HEK293T (cell line): ENCODE measurements around the gene KCND2.

Source experiments
- CTCF ChIA-PET: fragments of 350-600 bp; formaldehyde crosslinking; extraction: SDS; loops from one replicate; lab custom pipeline; 2021; ENCODE audit warnings: antibody characterized with exemption, inconsistent platforms; lab: Yijun Ruan, JAX
- POLR2A ChIA-PET: fragments of 350-600 bp; formaldehyde crosslinking; extraction: SDS; loops from one replicate; lab custom pipeline; 2020; ENCODE audit warnings: antibody characterized with exemption, inconsistent platforms; lab: Yijun Ruan, JAX
- DNase-seq: peaks from one replicate; pipeline ENCODE4 v3.0.0; 2012; ENCODE audit warnings: mixed read lengths; ENCODE audit errors: extremely low spot score
- ARNT ChIP-seq: fragments of 450-650 bp; IDR thresholded peaks from 2 replicates; pipeline ENCODE4 v1.6.1; 2017; ENCODE audit warnings: mild to moderate bottlenecking
- BHLHE40 ChIP-seq: fragments of 450-650 bp; IDR thresholded peaks from 2 replicates; pipeline ENCODE4 v1.6.1; 2016; ENCODE audit warnings: mild to moderate bottlenecking, moderate library complexity, borderline replicate concordance
- CTBP1 ChIP-seq: fragments of 450-650 bp; IDR thresholded peaks from 2 replicates; pipeline ENCODE4 v1.6.1; 2016; ENCODE audit warnings: borderline replicate concordance
- ELF4 ChIP-seq: fragments of 450-650 bp; IDR thresholded peaks from 2 replicates; pipeline ENCODE4 v1.6.1; 2017; ENCODE audit warnings: antibody characterized with exemption
- FOXA1 ChIP-seq: fragments of 450-650 bp; IDR thresholded peaks from 2 replicates; pipeline ENCODE4 v1.6.1; 2016; ENCODE audit warnings: mild to moderate bottlenecking
- FOXK2 ChIP-seq: fragments of 450-650 bp; IDR thresholded peaks from 2 replicates; pipeline ENCODE4 v1.6.1; 2016; ENCODE audit warnings: mild to moderate bottlenecking
- FOXM1 ChIP-seq: fragments of 450-650 bp; IDR thresholded peaks from 2 replicates; pipeline ENCODE4 v1.6.1; 2017; ENCODE audit warnings: mild to moderate bottlenecking, borderline replicate concordance
- HDGF ChIP-seq: fragments of 450-650 bp; IDR thresholded peaks from 2 replicates; pipeline ENCODE4 v1.6.1; 2017; ENCODE audit warnings: antibody characterized with exemption, borderline replicate concordance
- L3MBTL2 ChIP-seq: fragments of 450-650 bp; conservative IDR thresholded peaks from 2 replicates; pipeline ENCODE4 v1.6.1; 2016; ENCODE audit warnings: mild to moderate bottlenecking
- LEF1 ChIP-seq: fragments of 450-650 bp; IDR thresholded peaks from 2 replicates; pipeline ENCODE4 v1.6.1; 2017; ENCODE audit warnings: mild to moderate bottlenecking, borderline replicate concordance
- NFRKB ChIP-seq: fragments of 450-650 bp; IDR thresholded peaks from 2 replicates; pipeline ENCODE4 v1.6.1; 2016; ENCODE audit warnings: mild to moderate bottlenecking, moderate library complexity
- SP1 ChIP-seq: fragments of 450-650 bp; IDR thresholded peaks from 2 replicates; pipeline ENCODE4 v1.6.1; 2017
- SUZ12 ChIP-seq: fragments of 450-650 bp; IDR thresholded peaks from 2 replicates; pipeline ENCODE4 v1.6.1; 2016; ENCODE audit warnings: mild to moderate bottlenecking
- TARDBP ChIP-seq: fragments of 450-650 bp; IDR thresholded peaks from 2 replicates; pipeline ENCODE4 v1.6.1; 2016
- ZNF384 ChIP-seq: fragments of 450-650 bp; IDR thresholded peaks from 2 replicates; pipeline ENCODE4 v1.6.1; 2016
- TF ChIP-seq, protein P1 (sequence below): fragments of 450-650 bp; IDR thresholded peaks from 2 replicates; pipeline ENCODE4 v1.6.1; 2016

KCND2 gene

DNA sequence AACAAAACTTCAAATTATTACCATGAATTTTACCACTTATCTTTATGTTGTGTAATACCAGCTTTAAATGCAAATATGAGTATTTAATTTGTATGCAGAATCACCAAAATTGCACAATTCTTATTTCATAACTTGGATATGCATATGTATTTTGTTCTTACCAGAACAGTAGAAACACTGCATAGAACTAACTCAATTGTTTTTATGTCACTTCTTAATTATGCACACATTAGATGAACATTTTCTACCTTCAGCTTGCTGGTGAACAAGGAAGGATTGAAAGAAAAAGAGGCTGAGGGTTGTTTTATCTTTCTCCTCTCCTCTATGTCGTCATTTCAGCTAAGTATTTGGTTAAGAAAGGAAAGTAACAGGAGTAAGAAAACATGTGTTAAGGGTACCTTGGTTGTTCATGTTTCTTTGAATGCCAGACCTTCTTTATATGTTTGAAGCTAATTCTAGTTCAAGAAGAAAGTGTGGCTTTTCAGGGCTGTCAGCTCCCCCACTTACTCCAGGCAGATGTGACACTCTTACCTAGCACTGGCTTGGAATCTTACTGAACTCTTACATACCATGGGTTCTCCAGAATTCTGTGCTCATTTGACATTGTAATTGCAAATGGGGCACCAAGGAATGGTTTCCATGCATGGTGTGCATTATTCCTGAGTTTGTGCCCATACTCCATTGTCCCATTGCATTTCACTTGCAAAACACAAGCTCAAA is 436.4 kb downstream of the KCND2 start:
- ChIA-PET POLR2A (interaction anchor here (1.4 kb wide), 1 partner anchor 241 kb away, joined by 4 read pairs; the partner anchor contains the start of gene ING3), CTCF (no interaction called here)
- no peak for DNase-seq
- TF ChIP-seq BHLHE40 (no peak), TARDBP (no peak), FOXA1 (no peak), ZNF384 (no peak), ELF4 (no peak), L3MBTL2 (no peak), CTBP1 (no peak), FOXK2 (no peak)
- TF ChIP-seq, protein P1, sequence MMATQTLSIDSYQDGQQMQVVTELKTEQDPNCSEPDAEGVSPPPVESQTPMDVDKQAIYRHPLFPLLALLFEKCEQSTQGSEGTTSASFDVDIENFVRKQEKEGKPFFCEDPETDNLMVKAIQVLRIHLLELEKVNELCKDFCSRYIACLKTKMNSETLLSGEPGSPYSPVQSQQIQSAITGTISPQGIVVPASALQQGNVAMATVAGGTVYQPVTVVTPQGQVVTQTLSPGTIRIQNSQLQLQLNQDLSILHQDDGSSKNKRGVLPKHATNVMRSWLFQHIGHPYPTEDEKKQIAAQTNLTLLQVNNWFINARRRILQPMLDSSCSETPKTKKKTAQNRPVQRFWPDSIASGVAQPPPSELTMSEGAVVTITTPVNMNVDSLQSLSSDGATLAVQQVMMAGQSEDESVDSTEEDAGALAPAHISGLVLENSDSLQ, result no peak

DNA sequence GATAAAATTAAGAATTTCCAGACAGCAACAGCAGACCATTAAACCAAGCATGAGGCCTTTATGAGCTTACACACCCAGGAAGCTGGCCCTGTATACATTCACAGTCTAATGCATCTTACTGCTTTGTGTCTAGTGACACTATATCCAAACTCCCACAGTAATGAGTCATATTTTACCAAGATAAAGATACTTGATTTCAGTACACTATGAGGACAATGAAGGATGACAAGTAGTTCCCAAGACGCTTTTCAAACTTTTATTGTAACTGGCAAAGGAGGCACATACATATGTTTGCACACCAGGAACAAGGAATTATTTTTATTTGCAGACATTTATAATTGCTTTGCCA is 437.0 kb downstream of the KCND2 start:
- TF ChIP-seq FOXK2, result no peak
- no peak for TF ChIP-seq BHLHE40
- TF ChIP-seq SP1, result no peak
- no peak for TF ChIP-seq LEF1
- TF ChIP-seq TARDBP, result no peak
- TF ChIP-seq, protein P1, result no peak
- no peak for TF ChIP-seq FOXM1
- no peak for TF ChIP-seq L3MBTL2
- no peak for TF ChIP-seq ELF4
- TF ChIP-seq ARNT, result no peak
- ChIA-PET CTCF (no interaction called here), POLR2A (interaction anchor here (1.4 kb wide), 1 partner anchor 241 kb away, joined by 4 read pairs; the partner anchor contains the start of gene ING3)
- no peak for DNase-seq

DNA sequence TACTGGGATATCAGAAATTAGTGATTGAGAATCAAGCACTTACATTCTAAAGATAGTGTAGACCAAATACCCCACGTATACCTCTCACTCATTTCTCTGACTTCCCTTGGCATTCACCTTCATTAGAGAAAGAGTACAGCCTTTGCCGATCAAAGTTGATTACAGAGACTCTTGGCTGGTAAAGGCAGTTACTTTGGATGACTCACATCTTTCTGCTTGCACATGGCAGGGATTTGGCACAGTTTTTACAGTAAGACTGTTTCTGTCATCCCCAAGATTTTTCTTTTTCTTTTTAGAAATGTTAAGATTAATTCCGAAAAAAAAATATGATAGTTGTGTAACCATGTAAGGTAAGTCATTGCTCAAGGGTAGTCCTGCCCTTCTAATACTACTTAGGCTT is 442.0 kb downstream of the KCND2 start:
- DNase-seq, result no peak
- TF ChIP-seq, protein P1, result no peak
- no peak for TF ChIP-seq ELF4
- TF ChIP-seq SUZ12, result no peak
- TF ChIP-seq NFRKB, result no peak
- no peak for TF ChIP-seq FOXA1
- TF ChIP-seq CTBP1, result no peak
- no peak for TF ChIP-seq BHLHE40
- TF ChIP-seq FOXM1, result no peak
- no peak for TF ChIP-seq ARNT
- no peak for TF ChIP-seq LEF1
- TF ChIP-seq TARDBP, result no peak
- TF ChIP-seq FOXK2, result no peak
- no peak for TF ChIP-seq L3MBTL2
- no peak for TF ChIP-seq HDGF
- TF ChIP-seq SP1, result no peak
- TF ChIP-seq ZNF384, result no peak
- CTCF ChIA-PET, result no interaction called here
- POLR2A ChIA-PET, result no interaction called here

DNA sequence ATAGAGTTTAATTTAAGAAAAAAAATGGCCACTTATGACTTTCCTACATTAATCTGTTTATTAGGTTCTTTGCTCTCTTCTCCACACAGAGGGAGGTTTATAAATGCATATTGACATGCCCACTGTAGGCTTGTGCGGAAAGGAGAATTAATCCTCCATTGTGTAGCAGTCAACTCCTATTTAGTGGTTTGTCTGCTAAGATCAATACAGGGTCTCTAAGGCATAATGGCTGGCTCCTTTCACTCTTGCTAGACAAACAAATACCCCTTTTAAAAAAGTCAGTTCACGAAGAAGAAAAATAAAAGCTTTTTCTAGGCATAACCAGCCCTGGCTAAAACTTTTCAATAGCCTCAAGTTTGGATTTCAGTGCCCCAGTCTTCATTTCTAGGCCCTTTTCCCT is 443.3 kb downstream of the KCND2 start:
- ChIA-PET CTCF (no interaction called here), POLR2A (no interaction called here)

DNA sequence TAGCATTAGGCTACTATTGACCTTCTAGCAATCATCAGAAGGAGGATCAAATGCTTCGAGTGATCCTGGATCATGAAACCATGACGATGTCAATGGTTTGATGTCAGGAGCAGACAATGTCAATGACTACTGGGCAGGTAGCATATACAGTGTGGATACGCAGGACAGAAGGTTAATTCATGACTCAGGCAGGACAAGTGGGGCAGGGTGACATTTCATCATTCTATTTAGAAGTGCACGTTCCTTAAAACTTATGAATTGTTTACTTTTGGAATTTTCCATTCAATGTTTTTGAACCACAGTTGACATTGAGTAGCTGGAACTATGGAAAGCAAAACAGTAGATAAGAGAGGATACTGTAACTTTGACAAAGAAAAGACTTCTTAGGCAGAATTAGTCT is 444.2 kb downstream of the KCND2 start:
- ChIA-PET POLR2A (no interaction called here), CTCF (no interaction called here)
- TF ChIP-seq HDGF (no peak), BHLHE40 (no peak), FOXA1 (no peak), FOXK2 (no peak), CTBP1 (no peak), FOXM1 (no peak), ELF4 (no peak), TARDBP (no peak), L3MBTL2 (no peak), ARNT (no peak), ZNF384 (no peak)
- TF ChIP-seq, protein P1, result no peak
- DNase-seq, result no peak

More for the DNA sequence above, 443.3 kb downstream of the KCND2 start:
- no peak for DNase-seq
- TF ChIP-seq FOXA1, result no peak
- TF ChIP-seq, protein P1, result no peak
- no peak for TF ChIP-seq HDGF
- no peak for TF ChIP-seq SP1
- no peak for TF ChIP-seq TARDBP
- TF ChIP-seq ARNT, result no peak
- no peak for TF ChIP-seq CTBP1
- TF ChIP-seq FOXM1, result no peak
- TF ChIP-seq ZNF384, result no peak
